Umbilical cord (tissue), 2 donors: ENCODE measurements around the gene ARPP21. TPM values are rescaled to one million over a fixed set of nuclear protein-coding genes. Genes with fewer than 3 reads are reported as not detected.
A peak's percentile ranks its signal among the peaks of the same experiment; 100 is the strongest.
"Not testable (repeated sequence)": the region's sequence is repeated elsewhere in the genome, so short reads cannot be mapped to it uniquely, and the experiment has no call there.

Experiments used
- DNase-seq: peaks from one replicate; pipeline ENCODE4 v3.0.0-alpha.2; 2015; ENCODE audit warnings: low spot score
- total RNA-seq: library from RNA; depleted of rRNA; stranded (reverse); fragments of >200 nt; gene quantifications from one replicate; pipeline ENCODE4 v1.2.3, GENCODE V29; 2014; ENCODE audit warnings: low replicate concordance; ENCODE audit not compliant: insufficient read depth

The ARPP21 gene
- total RNA-seq, 1 donor from 2014 or later: 17.8 TPM

GRCh38 chr3:35780800-35781199 is 141.5 kb downstream of the ARPP21 start:
- DNase-seq: no peak

DNA sequence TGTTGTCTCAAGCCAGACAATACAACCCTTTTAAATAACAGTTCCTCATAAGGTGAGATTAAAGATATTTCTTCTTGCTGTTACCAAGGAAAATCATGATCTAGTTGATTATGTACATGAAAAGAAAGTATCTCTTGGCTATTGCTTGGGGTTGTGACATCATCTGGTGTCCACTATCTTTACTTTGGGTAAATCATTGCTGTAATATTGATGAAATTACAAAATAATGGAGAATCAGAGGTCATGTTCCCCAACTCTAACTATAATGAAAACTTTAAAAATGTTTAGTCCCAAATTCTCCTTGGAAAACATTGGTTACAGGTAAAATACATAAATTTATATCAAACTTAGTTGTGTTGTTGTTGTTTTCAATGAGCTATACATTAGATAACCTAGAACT is 142.2 kb downstream of the ARPP21 start:
- no peak for DNase-seq

- DNase-seq: no peak
These were observed 143.0 kb downstream of the ARPP21 start for GRCh38 chr3:35782355-35782754.

DNA sequence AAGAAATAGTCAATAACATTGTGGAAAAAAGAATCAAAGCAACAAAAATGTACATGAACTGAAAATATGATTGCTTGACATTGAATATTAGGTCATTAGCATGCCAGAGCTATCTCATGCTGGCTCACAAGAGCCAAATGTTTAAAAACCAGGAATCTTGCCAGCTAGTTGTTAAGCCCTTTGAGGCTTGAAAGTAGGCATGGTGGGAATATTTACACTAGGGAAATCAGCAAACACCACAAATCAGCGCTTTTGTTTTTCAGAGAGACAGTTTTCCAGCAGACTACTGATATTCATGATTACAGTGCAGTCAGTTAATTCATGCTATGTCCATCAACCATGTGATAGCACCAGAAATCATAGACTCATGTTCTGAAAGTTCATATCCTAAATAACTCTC is 144.8 kb downstream of the ARPP21 start:
- no peak for DNase-seq

GRCh38 chr3:35785234-35785888 is 146.0 kb downstream of the ARPP21 start:
- DNase-seq: no peak

DNA sequence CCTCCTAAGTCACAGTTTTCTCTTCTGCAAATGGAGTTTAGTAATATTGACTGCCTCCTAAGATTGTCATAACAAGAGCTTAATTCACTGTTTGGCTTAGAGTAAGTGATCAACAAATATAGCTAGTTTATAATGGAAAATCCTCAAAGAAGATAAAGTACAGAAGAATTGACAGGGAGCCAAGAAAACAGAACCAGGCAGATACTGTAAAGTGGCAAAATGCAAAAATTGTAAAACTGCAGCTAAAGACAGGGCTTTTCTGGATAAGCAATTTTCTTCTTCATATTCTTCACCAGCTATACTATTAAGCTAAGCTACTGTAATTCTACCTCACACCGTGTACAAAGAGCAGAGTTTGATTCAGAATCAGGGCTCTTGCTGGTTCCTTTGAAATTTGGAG is 148.6 kb downstream of the ARPP21 start:
- DNase-seq: peak; percentile 52

DNA sequence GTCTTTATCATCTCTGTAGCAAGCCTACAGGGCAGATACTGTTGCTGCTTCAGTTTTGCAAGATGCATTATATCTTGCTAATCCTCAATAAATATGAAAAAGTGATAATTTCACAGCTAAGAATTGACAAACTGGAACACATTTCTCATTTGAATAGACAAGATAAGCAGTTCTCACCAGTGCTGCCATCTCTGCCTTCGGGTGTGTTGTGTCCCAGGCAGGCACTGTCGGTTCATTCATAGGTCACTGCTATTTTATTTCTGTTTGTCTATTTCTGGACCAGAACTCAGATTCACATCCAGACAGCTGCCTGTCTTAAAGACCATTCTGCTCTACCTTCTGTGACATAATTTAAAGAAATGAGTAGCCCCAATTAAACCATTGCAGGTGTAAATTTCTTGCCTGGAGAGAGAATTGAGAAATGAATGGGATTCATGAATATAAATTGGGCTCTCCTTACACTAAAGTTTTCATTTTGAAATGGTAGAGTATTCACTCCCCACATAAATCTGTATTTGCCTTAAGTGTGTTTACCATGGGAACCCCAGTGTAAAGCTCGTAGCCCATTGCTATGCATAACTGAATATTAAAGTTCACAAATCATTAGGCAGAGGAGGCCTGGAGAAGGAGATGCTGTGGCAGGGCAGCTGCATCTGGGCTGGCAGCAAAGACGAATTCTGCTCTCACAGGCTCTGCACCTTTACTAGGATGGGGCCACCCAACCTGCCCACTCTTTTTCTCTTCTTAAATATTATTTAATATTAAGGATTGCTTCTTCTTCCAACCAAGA is 149.9 kb downstream of the ARPP21 start:
- DNase-seq: no peak

GRCh38 chr3:35790764-35791163 is 151.4 kb downstream of the ARPP21 start:
- DNase-seq: no peak

- no peak for DNase-seq
These were observed 154.3 kb downstream of the ARPP21 start for GRCh38 chr3:35793667-35794066.

DNA sequence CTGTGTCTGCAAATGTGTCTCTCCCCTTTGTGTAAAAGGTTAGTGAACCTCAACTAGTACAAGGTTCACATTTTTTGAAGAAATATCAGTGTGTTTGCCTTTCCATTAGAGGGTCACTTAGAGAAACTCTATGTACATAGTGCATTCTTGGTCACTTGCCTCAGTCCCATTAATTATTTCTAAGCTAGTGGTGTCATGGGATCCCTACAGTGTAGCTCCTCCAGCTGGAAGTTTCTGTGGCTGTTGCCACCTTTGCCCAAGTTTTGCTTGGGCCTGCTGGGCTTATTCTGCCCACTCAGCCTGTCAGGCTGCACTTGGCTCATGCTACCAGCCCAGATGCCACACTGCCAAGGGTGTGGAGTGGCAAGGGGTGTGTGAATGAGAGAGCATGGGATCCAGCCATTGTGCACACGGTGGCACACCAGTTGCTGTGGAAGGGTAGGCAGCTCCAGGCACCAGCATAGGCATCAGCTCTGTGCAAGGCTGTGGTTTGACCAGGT is 161.7 kb downstream of the ARPP21 start:
- no peak for DNase-seq

DNA sequence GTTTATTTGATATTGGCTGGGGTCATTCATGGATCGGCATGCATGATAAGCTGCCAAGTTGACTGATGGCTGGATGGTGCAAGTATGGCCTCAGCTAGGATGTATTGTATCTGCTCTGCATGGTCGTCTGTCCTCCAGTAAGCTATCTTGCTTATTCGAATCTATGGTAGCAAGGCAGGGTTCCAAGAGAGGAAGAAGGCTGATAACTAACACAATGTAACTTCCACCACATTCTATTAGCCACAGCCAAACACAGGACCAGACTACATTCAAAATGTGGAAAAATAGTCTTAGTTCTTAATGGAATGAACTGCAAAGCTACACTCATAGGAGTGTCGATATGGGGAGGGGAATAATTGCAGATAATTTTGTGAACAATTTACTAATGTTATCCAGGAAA is 175.2 kb downstream of the ARPP21 start:
- DNase-seq: no peak

DNA sequence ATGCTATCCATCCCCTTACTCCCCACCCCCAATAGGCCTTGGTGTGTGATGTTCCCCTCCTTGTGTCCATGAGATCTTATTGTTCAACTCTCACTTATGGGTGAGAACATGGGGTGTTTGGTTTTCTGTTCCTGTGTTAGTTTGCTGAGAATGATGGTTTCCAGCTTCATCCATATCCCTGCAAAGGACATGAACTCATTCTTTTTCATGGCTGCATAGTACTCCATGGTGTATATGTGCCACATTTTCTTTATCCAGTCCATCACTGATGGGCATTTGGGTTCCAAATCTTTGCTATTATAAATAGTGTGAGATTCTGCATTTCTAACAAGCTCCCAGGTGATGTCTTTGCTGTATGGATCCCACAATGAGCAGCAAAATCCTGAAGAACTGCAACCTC is 176.5 kb downstream of the ARPP21 start:
- not testable (repeated sequence) for DNase-seq

DNA sequence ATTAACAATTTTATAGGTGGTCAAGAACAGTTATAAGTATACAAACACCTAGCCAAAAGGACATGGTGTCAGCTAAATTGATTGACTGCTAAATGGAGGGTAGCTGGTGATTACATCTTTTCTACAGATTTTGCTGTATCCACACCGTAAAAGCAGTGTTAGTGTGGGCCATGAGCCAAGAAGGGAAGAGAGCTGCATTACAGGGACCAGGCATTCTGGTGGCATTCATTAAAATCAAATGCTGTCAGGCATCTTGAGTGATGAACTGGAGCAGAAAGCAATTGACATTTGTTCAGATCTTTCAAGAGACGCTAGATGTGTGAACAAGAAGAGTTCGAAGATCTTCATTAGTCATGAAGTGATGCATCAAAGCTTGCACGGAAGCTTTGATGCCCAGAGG is 177.9 kb downstream of the ARPP21 start:
- DNase-seq: no peak

- DNase-seq: no peak
These were observed 192.8 kb downstream of the ARPP21 start for GRCh38 chr3:35832140-35832571.
